Glutamatergic neuron (in vitro differentiated cells): ENCODE measurements around the gene CCDC110. TPM values are rescaled to one million over a fixed set of nuclear protein-coding genes. Genes with fewer than 3 reads are reported as not detected.

Experiments used
- DNase-seq: peaks from one replicate; pipeline ENCODE4 v3.0.0; 2022
- H3K27ac Mint-ChIP-seq: one replicate; pipeline ENCODE4 v1.8.0; 2020; ENCODE audit warnings: mild to moderate bottlenecking, mixed read lengths, inconsistent platforms; ENCODE audit not compliant: unreplicated experiment
- H3K27me3 Mint-ChIP-seq: one replicate; pipeline ENCODE4 v1.8.0; 2020; ENCODE audit warnings: mild to moderate bottlenecking, moderate library complexity, mixed read lengths, inconsistent platforms; ENCODE audit not compliant: unreplicated experiment
- H3K36me3 Mint-ChIP-seq: one replicate; pipeline ENCODE4 v1.8.0; 2020; ENCODE audit warnings: mild to moderate bottlenecking, mixed read lengths, inconsistent platforms; ENCODE audit not compliant: unreplicated experiment
- H3K4me1 Mint-ChIP-seq: one replicate; pipeline ENCODE4 v1.8.0; 2020; ENCODE audit warnings: mild to moderate bottlenecking, low read depth, mixed read lengths, inconsistent platforms; ENCODE audit not compliant: unreplicated experiment
- H3K4me3 Mint-ChIP-seq: one replicate; pipeline ENCODE4 v1.8.0; 2020; ENCODE audit warnings: mild to moderate bottlenecking, mixed read lengths, inconsistent platforms; ENCODE audit not compliant: unreplicated experiment
- H3K9me3 Mint-ChIP-seq: one replicate; pipeline ENCODE4 v1.8.0; 2020; ENCODE audit warnings: mild to moderate bottlenecking, moderate library complexity, mixed read lengths, inconsistent platforms; ENCODE audit not compliant: unreplicated experiment
- CTCF ChIP-seq: fragments of 200-600 bp; sonication (generic); IDR thresholded peaks from one replicate; pipeline ENCODE4 v1.5.0; 2021; ENCODE audit not compliant: partially characterized antibody, unreplicated experiment
- long read RNA-seq: library from polyadenylated mRNA; unstranded; transcript quantifications from one replicate; pipeline ENCODE4 v2.0.0, GENCODE V29; 2020; ENCODE audit not compliant: unreplicated experiment
- total RNA-seq: library from RNA; stranded (reverse); fragmentation: NEBNext Ultra II Directional; extraction: Animal tissue kit (Norgen Biotek cat#: 25700); gene quantifications from one replicate; pipeline ENCODE4 v1.2.1, GENCODE V29; 2021; ENCODE audit not compliant: unreplicated experiment

The CCDC110 gene
- total RNA-seq = 1.3 TPM
- long read RNA-seq, partial matches to known transcripts = 0 of 2 reads
- long read RNA-seq, other reads (novel, unspliced or antisense) = 0 of 2 reads

GRCh38 chr4:185471235-185472102 is at the start of gene CCDC110:
TSS of gene CCDC110 (minus strand) at chr4:185471733. CDS start at chr4:185471683, 50 bp downstream.
- DNase-seq = peak; percentile 98
- Mint-ChIP-seq H3K36me3 (peaks cover 9% of the 10 kb centered on the region), H3K27ac (peak within 1 kb of the TSS; percentile 60), H3K4me1 (peaks cover 2% of the 10 kb centered on the region), H3K27me3 (peaks cover 5% of the 10 kb centered on the region), H3K4me3 (peak within 1 kb of the TSS; percentile 86), H3K9me3 (peaks cover 2% of the 10 kb centered on the region)
- TF ChIP-seq CTCF = peak; percentile 53

- Mint-ChIP-seq H3K27ac (no peak overlapping the region), H3K9me3 (no peaks in the 10 kb centered on the region), H3K4me1 (peaks cover 15% of the 10 kb centered on the region), H3K4me3 (no peak overlapping the region), H3K36me3 (no peaks in the 10 kb centered on the region), H3K27me3 (peaks cover 2% of the 10 kb centered on the region)
- TF ChIP-seq CTCF = no peak
- DNase-seq = no peak
These were observed 48.6 kb upstream of the CCDC110 start for GRCh38 chr4:185520119-185520518.

GRCh38 chr4:185518494-185518893 is 47.0 kb upstream of the CCDC110 start:
- TF ChIP-seq CTCF = no peak
- DNase-seq = no peak
- Mint-ChIP-seq H3K9me3 (no peaks in the 10 kb centered on the region), H3K4me3 (no peak overlapping the region), H3K36me3 (peaks cover 9% of the 10 kb centered on the region), H3K27ac (no peak overlapping the region), H3K4me1 (peaks cover 6% of the 10 kb centered on the region), H3K27me3 (peaks cover 3% of the 10 kb centered on the region)

GRCh38 chr4:185518069-185518468 is 46.5 kb upstream of the CCDC110 start:
- H3K4me3 Mint-ChIP-seq = no peak overlapping the region
- peaks cover 6% of the 10 kb centered on the region for H3K4me1 Mint-ChIP-seq
- no peaks in the 10 kb centered on the region for H3K9me3 Mint-ChIP-seq
- peaks cover 10% of the 10 kb centered on the region for H3K36me3 Mint-ChIP-seq
- DNase-seq = no peak
- no peak overlapping the region for H3K27ac Mint-ChIP-seq
- TF ChIP-seq CTCF = no peak
- H3K27me3 Mint-ChIP-seq = peaks cover 3% of the 10 kb centered on the region

- Mint-ChIP-seq H3K27me3 (peaks cover 3% of the 10 kb centered on the region), H3K9me3 (peaks cover 2% of the 10 kb centered on the region), H3K27ac (no peak overlapping the region), H3K4me3 (no peak overlapping the region), H3K4me1 (peaks cover 6% of the 10 kb centered on the region), H3K36me3 (peaks cover 10% of the 10 kb centered on the region)
- TF ChIP-seq CTCF = no peak
- DNase-seq = no peak
These were observed 43.7 kb upstream of the CCDC110 start for GRCh38 chr4:185515248-185515647.
